Esophagus muscularis mucosa (tissue), 4 donors: ENCODE results near the gene CHD3. TPM values are rescaled to one million over a fixed set of nuclear protein-coding genes. Genes with fewer than 3 reads are reported as not detected.

ENCODE experiments used
- DNase-seq: peaks from one replicate; pipeline ENCODE4 v3.0.0-alpha.2; 2017; ENCODE audit errors: extremely low spot score
- H3K27ac ChIP-seq, 4 donors: fragments of 200-600 bp; sonication (generic); replicated peaks in 1 of 4; 1 replicate in 3 of 4; 2 replicates in 1 of 4; pipeline ENCODE4 v1.5.1; 2016 to 2019; ENCODE audit warnings: mild to moderate bottlenecking in 1 of 4
- H3K27me3 ChIP-seq, 4 donors: fragments of 200-600 bp; sonication (generic); one replicate each; pipeline versions ENCODE4 v1.5.1 to v1.6.0; 2016 to 2019
- H3K36me3 ChIP-seq, 4 donors: fragments of 200-600 bp; sonication (generic); one replicate each; pipeline ENCODE4 v1.5.1; 2016 to 2019
- H3K4me1 ChIP-seq, 4 donors: fragments of 200-600 bp; sonication (generic); one replicate each; pipeline ENCODE4 v1.5.1; 2016 to 2019
- H3K4me3 ChIP-seq, 4 donors: fragments of 200-600 bp; sonication (generic); 1 replicate in 2 of 4; 2 replicates in 2 of 4; pipeline ENCODE4 v1.5.1; 2016 to 2019; ENCODE audit warnings: mild to moderate bottlenecking in 4 of 4, moderate library complexity in 1 of 4
- H3K9me3 ChIP-seq, 4 donors: fragments of 200-600 bp; sonication (generic); 1 replicate in 3 of 4; 2 replicates in 1 of 4; pipeline ENCODE4 v1.5.1; 2016 to 2019
- EP300 ChIP-seq: sonication (generic); formaldehyde crosslinking; IDR thresholded peaks from one replicate; pipeline ENCODE4 v1.6.1; 2017; ENCODE audit warnings: antibody characterized with exemption
- POLR2A ChIP-seq: fragments of 450-650 bp; IDR thresholded peaks from one replicate; pipeline ENCODE4 v1.6.1; 2017; ENCODE audit warnings: antibody characterized with exemption, moderate library complexity, mild to moderate bottlenecking, low read depth
- POLR2AphosphoS5 ChIP-seq, 2 donors: sonication (generic); formaldehyde crosslinking; IDR thresholded peaks; one replicate each; pipeline ENCODE4 v1.6.1; 2017; ENCODE audit warnings: antibody characterized with exemption in 2 of 2
- WGBS: methylation state at CpG from one replicate; pipeline ENCODE4 v1.1.5; 2018; 5-methylcytosine and 5-hydroxymethylcytosine counted together
- intact Hi-C: fragments of 100-400 bp; cut with DNase I; formaldehyde crosslinking; loops from one replicate; pipeline ENCODE4 v1.15.1; 2023
- small RNA-seq, 3 donors: library from RNA; depleted of rRNA; stranded (forward); fragments of <200 nt; gene quantifications; one replicate each; pipeline ENCODE3, GENCODE V24; 2016
- total RNA-seq, 4 donors: library from RNA; depleted of rRNA; stranded (reverse); fragments of >200 nt; gene quantifications; one replicate each; pipeline versions ENCODE4 v1.1.0 to v1.2.1, GENCODE V29; 2016
- TF ChIP-seq, protein P1 (sequence below), 3 experiments: fragments of 200-600 bp in 2 of 3; fragments of 450-650 bp in 1 of 3; sonication (generic) in 2 of 3; IDR thresholded peaks; one replicate each; pipeline ENCODE4 v1.5.1; 2017 to 2019; ENCODE audit warnings: antibody characterized with exemption in 3 of 3, mild to moderate bottlenecking in 2 of 3, moderate library complexity in 1 of 3

Gene CHD3
- total RNA-seq, 4 donors from 2014 or later: 82.7 to 139 (median 111) TPM

DNA sequence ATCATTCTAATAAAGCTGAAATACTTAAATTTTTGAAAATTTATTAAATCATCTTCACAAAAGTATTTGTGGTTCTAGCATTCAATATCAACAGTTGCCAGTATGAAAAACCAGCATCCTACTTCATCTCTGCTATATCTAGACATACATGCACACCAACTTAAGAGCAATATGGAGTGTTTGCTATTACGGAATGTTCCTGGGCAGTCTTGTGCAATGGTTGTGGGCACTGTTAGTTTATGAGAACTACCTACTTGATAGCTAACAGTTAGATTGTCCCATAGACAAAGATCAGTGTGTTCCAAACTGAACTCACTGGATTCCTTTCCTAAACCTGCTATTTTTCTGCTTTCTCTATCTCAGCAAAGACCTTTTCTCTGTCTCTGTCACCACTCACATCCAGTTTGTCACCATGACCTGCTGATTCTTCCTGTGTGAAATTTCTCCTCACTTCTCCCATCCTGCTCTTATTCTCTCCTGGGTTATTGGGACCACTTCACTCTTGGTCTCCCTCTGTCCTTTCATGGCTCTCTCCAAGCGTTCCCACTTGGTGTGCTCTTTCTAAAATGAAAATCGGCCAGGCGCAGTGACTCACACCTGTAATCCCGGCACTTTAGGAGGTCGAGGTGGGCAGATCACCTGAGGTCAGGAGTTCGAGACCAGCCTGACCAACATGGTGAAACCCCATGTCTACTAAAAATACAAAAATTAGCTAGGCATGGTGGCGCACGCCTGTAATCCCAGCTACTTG is 71.1 kb downstream of the CHD3 start:
- TF ChIP-seq POLR2AphosphoS5 (IDR thresholded peaks at IDR 0.05) (no peak), EP300 (no peak), POLR2A (no peak)
- TF ChIP-seq, protein P1, sequence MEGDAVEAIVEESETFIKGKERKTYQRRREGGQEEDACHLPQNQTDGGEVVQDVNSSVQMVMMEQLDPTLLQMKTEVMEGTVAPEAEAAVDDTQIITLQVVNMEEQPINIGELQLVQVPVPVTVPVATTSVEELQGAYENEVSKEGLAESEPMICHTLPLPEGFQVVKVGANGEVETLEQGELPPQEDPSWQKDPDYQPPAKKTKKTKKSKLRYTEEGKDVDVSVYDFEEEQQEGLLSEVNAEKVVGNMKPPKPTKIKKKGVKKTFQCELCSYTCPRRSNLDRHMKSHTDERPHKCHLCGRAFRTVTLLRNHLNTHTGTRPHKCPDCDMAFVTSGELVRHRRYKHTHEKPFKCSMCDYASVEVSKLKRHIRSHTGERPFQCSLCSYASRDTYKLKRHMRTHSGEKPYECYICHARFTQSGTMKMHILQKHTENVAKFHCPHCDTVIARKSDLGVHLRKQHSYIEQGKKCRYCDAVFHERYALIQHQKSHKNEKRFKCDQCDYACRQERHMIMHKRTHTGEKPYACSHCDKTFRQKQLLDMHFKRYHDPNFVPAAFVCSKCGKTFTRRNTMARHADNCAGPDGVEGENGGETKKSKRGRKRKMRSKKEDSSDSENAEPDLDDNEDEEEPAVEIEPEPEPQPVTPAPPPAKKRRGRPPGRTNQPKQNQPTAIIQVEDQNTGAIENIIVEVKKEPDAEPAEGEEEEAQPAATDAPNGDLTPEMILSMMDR (IDR thresholded peaks at IDR 0.05): no peak
- WGBS: 92% methylated on average over 9 of the region's 9 CpGs
- Histone ChIP-seq H3K36me3 (no peaks in the 10 kb centered on the region), H3K4me3 (no peak overlapping the region), H3K9me3 (no peaks in the 10 kb centered on the region), H3K27me3 (peaks cover 0 to 4% (median 0%) of the 10 kb centered on the region in 4 donors), H3K27ac (no peak overlapping the region), H3K4me1 (peaks cover 8 to 16% (median 12%) of the 10 kb centered on the region in 4 donors)
- DNase-seq: no peak
- intact Hi-C loops: no loop called here

DNA sequence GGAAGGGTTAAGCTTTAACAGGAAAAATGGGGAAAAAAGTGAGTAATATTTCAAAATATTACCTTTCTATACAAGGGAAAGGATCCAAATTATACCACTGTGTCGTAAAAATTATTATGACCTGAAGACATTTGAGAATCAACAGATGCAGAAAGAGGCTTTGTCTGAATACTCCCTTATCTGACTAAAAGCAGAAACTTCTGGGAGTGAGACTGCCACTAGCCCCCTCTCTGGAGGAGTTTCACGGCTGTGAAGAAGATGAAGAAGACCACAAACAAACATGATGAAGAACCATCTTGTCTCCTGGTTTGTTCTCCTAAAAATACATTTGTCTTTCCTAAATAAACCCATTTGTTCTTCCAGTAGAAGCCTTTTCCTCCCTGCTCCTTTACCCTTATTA is 72.8 kb downstream of the CHD3 start:
- H3K4me1 ChIP-seq: peaks cover under 1 to 5% (median 3%) of the 10 kb centered on the region in 4 donors
- TF ChIP-seq POLR2A: no peak
- no peak for TF ChIP-seq POLR2AphosphoS5 (IDR thresholded peaks at IDR 0.05)
- no peak for TF ChIP-seq EP300
- TF ChIP-seq, protein P1 (IDR thresholded peaks at IDR 0.05): no peak
- H3K4me3 ChIP-seq: no peak overlapping the region
- 49% methylated on average over 2 of the region's 2 CpGs for WGBS
- H3K27ac ChIP-seq: no peak overlapping the region
- no peaks in the 10 kb centered on the region for H3K9me3 ChIP-seq
- peaks cover 0 to 4% (median 0%) of the 10 kb centered on the region in 4 donors for H3K27me3 ChIP-seq
- DNase-seq: no peak
- H3K36me3 ChIP-seq: no peaks in the 10 kb centered on the region
- intact Hi-C loops: no loop called here

Small RNA genes within 50 kb of the gene (small RNA-seq; reads per million reads assigned to genes)
- 0.51 to 0.67 (median 0.56) reads per million in 3 donors for gene SCARNA21

Other genes starting within 250 kb of the CHD3 start
- 1 to 10 TPM; 1.6 to 2.9 (median 2.2) TPM for gene ATP1B2, start 237.9 kb upstream of the CHD3 start, total RNA-seq
- 10 to 100 TPM; 14.9 to 18.3 (median 16.1) TPM for gene TP53, start 201.3 kb upstream of the CHD3 start, total RNA-seq
- gene WRAP53, start 200.3 kb upstream of the CHD3 start, total RNA-seq: 1 to 10 TPM; 3.3 to 6.4 (median 3.8) TPM
- gene EFNB3, start 183.6 kb upstream of the CHD3 start, total RNA-seq: under 1 TPM; 0.17 to 0.42 (median 0.33) TPM
- gene DNAH2, start 171.0 kb upstream of the CHD3 start, total RNA-seq: under 1 TPM; under 0.01 to 0.17 (median 0.06) TPM
- 100 to 1,000 TPM in 1 of 4 donors, 10 to 100 TPM in 3; 10.8 to 101 (median 15.1) TPM for gene KDM6B, start 54.6 kb upstream of the CHD3 start, total RNA-seq
- 10 to 100 TPM; 13.3 to 45.9 (median 42.5) TPM for gene TMEM88, start 33.7 kb upstream of the CHD3 start, total RNA-seq
- gene NAA38, start 31.2 kb upstream of the CHD3 start, total RNA-seq: 100 to 1,000 TPM in 2 of 4 donors, 10 to 100 TPM in 2; 61.4 to 110 (median 102) TPM
- 10 to 100 TPM; 11.6 to 14.9 (median 12.0) TPM for gene CYB5D1, start 30.8 kb upstream of the CHD3 start, total RNA-seq
- gene RNF227, start 27.5 kb downstream of the CHD3 start, total RNA-seq: 10 to 100 TPM in 1 of 4 donors, 1 to 10 TPM in 3; 2.1 to 29.2 (median 5.7) TPM
- gene KCNAB3, start 41.1 kb downstream of the CHD3 start, total RNA-seq: 1 to 10 TPM in 1 of 4 donors, under 1 TPM in 3; 0.23 to 1.2 (median 0.41) TPM
- gene TRAPPC1, start 43.2 kb downstream of the CHD3 start, total RNA-seq: 10 to 100 TPM; 36.3 to 68.8 (median 43.1) TPM
- gene CNTROB, start 43.4 kb downstream of the CHD3 start, total RNA-seq: 10 to 100 TPM; 14.4 to 20.0 (median 16.9) TPM
- 1 to 10 TPM in 1 of 4 donors, not detected in 3; 1.1 TPM for gene GUCY2D, start 113.8 kb downstream of the CHD3 start, total RNA-seq
- gene ALOX15B, start 150.3 kb downstream of the CHD3 start, total RNA-seq: 1 to 10 TPM; 1.3 to 3.7 (median 2.0) TPM
- not detected for gene ALOX12B, start 198.9 kb downstream of the CHD3 start, total RNA-seq
- gene ALOXE3, start 229.7 kb downstream of the CHD3 start, total RNA-seq: not detected
- gene HES7, start 235.3 kb downstream of the CHD3 start, total RNA-seq: 1 to 10 TPM in 1 of 4 donors, not detected in 3; 1.4 TPM